MM.1S (cell line): ENCODE measurements around the gene TMED7.

Source experiments
- CTCF ChIP-seq: fragments of 300-600 bp; sonication (generic); IDR thresholded peaks from 2 replicates; pipeline ENCODE4 v1.5.1; 2016; ENCODE audit warnings: antibody characterized with exemption, low read length, mixed read lengths
- EZH2 ChIP-seq: fragments of 300-600 bp; sonication (generic); optimal IDR thresholded peaks from 2 replicates; pipeline ENCODE3; 2017; ENCODE audit warnings: low read depth, mild to moderate bottlenecking, antibody characterized with exemption, low read length, mixed read lengths

GRCh38 chr5:115585265-115585664 is 40.6 kb downstream of the TMED7 start:
- TF ChIP-seq CTCF (no peak), EZH2 (no peak)
